SK-N-SH treated with all-trans-retinoic acid at 6 μM for 48 hours (cell line): ENCODE data around the gene ERN1.

Source experiments
- ATAC-seq: fragments of 200-7000 bp; cut with Tn5 transposase; 3 replicates; pipeline ENCODE4 v1.9.1; 2020; ENCODE audit warnings: mild to moderate bottlenecking, moderate library complexity
- ARNTL ChIP-seq: fragments of 450-650 bp; formaldehyde crosslinking; IDR thresholded peaks from 2 replicates; pipeline ENCODE4 v1.5.0; 2020; ENCODE audit warnings: low read depth, mild to moderate bottlenecking, moderate library complexity, borderline replicate concordance
- BACH2 ChIP-seq: fragments of 250-450 bp; sonication (Bioruptor Pico); IDR thresholded peaks from 2 replicates; pipeline ENCODE4 v1.9.0; 2021; ENCODE audit warnings: mild to moderate bottlenecking, borderline replicate concordance
- CREB5 ChIP-seq: fragments of 250-450 bp; sonication (Bioruptor Pico); IDR thresholded peaks from 2 replicates; pipeline ENCODE4 v1.5.1; 2020; ENCODE audit warnings: low read depth, mild to moderate bottlenecking, moderate library complexity
- CSDC2 ChIP-seq: fragments of 250-450 bp; sonication (Bioruptor Pico); IDR thresholded peaks from 2 replicates; pipeline ENCODE4 v1.5.0; 2020; ENCODE audit warnings: mild to moderate bottlenecking, moderate library complexity
- CSRNP3 ChIP-seq: fragments of 250-450 bp; sonication (Bioruptor Pico); IDR thresholded peaks from 2 replicates; pipeline ENCODE4 v1.5.1; 2021; ENCODE audit warnings: mild to moderate bottlenecking, moderate library complexity
- ESRRG ChIP-seq: fragments of 250-450 bp; sonication (Bioruptor Pico); IDR thresholded peaks from 2 replicates; pipeline ENCODE4 v1.6.1; 2021; ENCODE audit warnings: mild to moderate bottlenecking
- GLIS3 ChIP-seq: fragments of 250-450 bp; sonication (Bioruptor Pico); IDR thresholded peaks from 2 replicates; pipeline ENCODE4 v1.5.0; 2020; ENCODE audit warnings: mild to moderate bottlenecking, moderate library complexity
- ISL1 ChIP-seq: fragments of 250-450 bp; sonication (Bioruptor Pico); IDR thresholded peaks from 2 replicates; pipeline ENCODE4 v2.1.2; 2022; ENCODE audit warnings: mild to moderate bottlenecking, moderate library complexity
- OSR1 ChIP-seq: fragments of 250-450 bp; sonication (Bioruptor Pico); IDR thresholded peaks from 2 replicates; pipeline ENCODE4 v1.8.0; 2022; ENCODE audit warnings: moderate library complexity, mild to moderate bottlenecking, inconsistent platforms
- PATZ1 ChIP-seq: fragments of 250-450 bp; sonication (Bioruptor Pico); IDR thresholded peaks from 2 replicates; pipeline ENCODE4 v1.8.0; 2020; ENCODE audit warnings: mild to moderate bottlenecking, moderate library complexity, borderline replicate concordance
- POU6F1 ChIP-seq: fragments of 250-450 bp; sonication (Bioruptor Pico); IDR thresholded peaks from 2 replicates; pipeline ENCODE4 v1.8.0; 2021; ENCODE audit warnings: low read depth, mild to moderate bottlenecking, moderate library complexity, borderline replicate concordance
- PPARA ChIP-seq: fragments of 250-450 bp; sonication (Bioruptor Pico); IDR thresholded peaks from 2 replicates; pipeline ENCODE4 v1.5.0; 2020; ENCODE audit warnings: mild to moderate bottlenecking, borderline replicate concordance
- RARB ChIP-seq: fragments of 250-450 bp; sonication (Bioruptor Pico); IDR thresholded peaks from 2 replicates; pipeline ENCODE4 v1.8.0; 2021; ENCODE audit warnings: mild to moderate bottlenecking, moderate library complexity
- TCF4 ChIP-seq: fragments of 250-450 bp; sonication (Bioruptor Pico); IDR thresholded peaks from 2 replicates; pipeline ENCODE4 v1.8.0; 2021; ENCODE audit warnings: mild to moderate bottlenecking, moderate library complexity, borderline replicate concordance
- TOX ChIP-seq: fragments of 250-450 bp; sonication (Bioruptor Pico); IDR thresholded peaks from 2 replicates; pipeline ENCODE4 v1.8.0; 2021; ENCODE audit warnings: mild to moderate bottlenecking, moderate library complexity, borderline replicate concordance
- TSHZ2 ChIP-seq: fragments of 250-450 bp; sonication (Bioruptor Pico); IDR thresholded peaks from 2 replicates; pipeline ENCODE4 v1.5.0; 2020; ENCODE audit warnings: mild to moderate bottlenecking, moderate library complexity
- ZFP3 ChIP-seq: fragments of 250-450 bp; sonication (Bioruptor Pico); IDR thresholded peaks from 2 replicates; pipeline ENCODE4 v1.5.0; 2020; ENCODE audit warnings: mild to moderate bottlenecking, moderate library complexity
- ZFP30 ChIP-seq: fragments of 450-650 bp; formaldehyde crosslinking; IDR thresholded peaks from 2 replicates; pipeline ENCODE4 v1.5.0; 2022; ENCODE audit warnings: mild to moderate bottlenecking, moderate library complexity
- ZNF70 ChIP-seq: fragments of 450-650 bp; formaldehyde crosslinking; IDR thresholded peaks from 2 replicates; pipeline ENCODE4 v1.5.0; 2020; ENCODE audit warnings: mild to moderate bottlenecking, moderate library complexity
- ZNF8 ChIP-seq: fragments of 450-650 bp; formaldehyde crosslinking; IDR thresholded peaks from 2 replicates; pipeline ENCODE4 v1.5.0; 2020; ENCODE audit warnings: mild to moderate bottlenecking, moderate library complexity

The ERN1 gene

GRCh38 chr17:63997341-63998048, 132.4 kb downstream of the ERN1 start:
- TF ChIP-seq TSHZ2 (no peak), PPARA (CRISPR knock-in tag) (no peak), ISL1 (CRISPR knock-in tag) (no peak), POU6F1 (CRISPR knock-in tag) (no peak), ESRRG (CRISPR knock-in tag) (no peak), OSR1 (CRISPR knock-in tag) (no peak), CSDC2 (CRISPR knock-in tag) (no peak), ARNTL (CRISPR knock-in tag) (no peak), PATZ1 (no peak), GLIS3 (CRISPR knock-in tag) (no peak), ZNF8 (no peak), CSRNP3 (CRISPR knock-in tag) (no peak), TCF4 (CRISPR knock-in tag) (no peak), ZNF70 (CRISPR knock-in tag) (no peak)
- ATAC-seq: no peak

GRCh38 chr17:63996430-63997182, 133.3 kb downstream of the ERN1 start:
- no peak for ATAC-seq
- TF ChIP-seq ZNF70 (CRISPR knock-in tag) (no peak), ARNTL (CRISPR knock-in tag) (no peak), BACH2 (CRISPR knock-in tag) (no peak), POU6F1 (CRISPR knock-in tag) (no peak), RARB (CRISPR knock-in tag) (no peak), TOX (CRISPR knock-in tag) (no peak), PPARA (CRISPR knock-in tag) (no peak), ZFP30 (no peak), PATZ1 (no peak), CREB5 (no peak), CSRNP3 (CRISPR knock-in tag) (no peak), ZFP3 (CRISPR knock-in tag) (no peak), GLIS3 (CRISPR knock-in tag) (no peak), ESRRG (CRISPR knock-in tag) (no peak)
